ENCODE data around the gene SMIM21.

GRCh38 chr18:75409806-75410205 lies 17.7 kb downstream of the SMIM21 start:
- TF ChIP-seq, protein P1, sequence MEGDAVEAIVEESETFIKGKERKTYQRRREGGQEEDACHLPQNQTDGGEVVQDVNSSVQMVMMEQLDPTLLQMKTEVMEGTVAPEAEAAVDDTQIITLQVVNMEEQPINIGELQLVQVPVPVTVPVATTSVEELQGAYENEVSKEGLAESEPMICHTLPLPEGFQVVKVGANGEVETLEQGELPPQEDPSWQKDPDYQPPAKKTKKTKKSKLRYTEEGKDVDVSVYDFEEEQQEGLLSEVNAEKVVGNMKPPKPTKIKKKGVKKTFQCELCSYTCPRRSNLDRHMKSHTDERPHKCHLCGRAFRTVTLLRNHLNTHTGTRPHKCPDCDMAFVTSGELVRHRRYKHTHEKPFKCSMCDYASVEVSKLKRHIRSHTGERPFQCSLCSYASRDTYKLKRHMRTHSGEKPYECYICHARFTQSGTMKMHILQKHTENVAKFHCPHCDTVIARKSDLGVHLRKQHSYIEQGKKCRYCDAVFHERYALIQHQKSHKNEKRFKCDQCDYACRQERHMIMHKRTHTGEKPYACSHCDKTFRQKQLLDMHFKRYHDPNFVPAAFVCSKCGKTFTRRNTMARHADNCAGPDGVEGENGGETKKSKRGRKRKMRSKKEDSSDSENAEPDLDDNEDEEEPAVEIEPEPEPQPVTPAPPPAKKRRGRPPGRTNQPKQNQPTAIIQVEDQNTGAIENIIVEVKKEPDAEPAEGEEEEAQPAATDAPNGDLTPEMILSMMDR (IDR thresholded peaks at IDR 0.05): no peak
- no peak for TF ChIP-seq POLR2A (IDR thresholded peaks at IDR 0.05)

Measured in body of pancreas (tissue), 4 donors.